DMS53 (cell line): ENCODE results near the gene UBN2.

Source experiments
- DNase-seq: peaks from one replicate; lab custom pipeline; 2025; lab: John Stamatoyannopoulos, UW

The UBN2 gene

GRCh38 chr7:139354729-139355128 lies 123.7 kb downstream of the UBN2 start:
- no peak for DNase-seq

- no peak for DNase-seq
Observed at GRCh38 chr7:139355320-139355719, 124.3 kb downstream of the UBN2 start.
